HCT116 (cell line): ENCODE measurements around the gene CNTNAP2.

Source experiments
- CTCF ChIP-seq, 3 experiments: fragments of 200-600 bp in 1 of 3; sonication (generic) in 1 of 3; IDR thresholded peaks in 2 of 3; conservative IDR thresholded peaks in 1 of 3; 2 replicates each; pipeline ENCODE4 v1.5.1; 2012 to 2017; ENCODE audit warnings: low read depth in 2 of 3, low read length in 2 of 3, antibody characterized with exemption in 1 of 3, borderline replicate concordance in 1 of 3, control low read depth in 1 of 3, mild to moderate bottlenecking in 1 of 3, mixed read lengths in 1 of 3, mixed run types in 1 of 3, moderate library complexity in 1 of 3; ENCODE audit not compliant: insufficient read depth in 1 of 3
- EZH2 ChIP-seq: fragments of 200-600 bp; sonication (generic); IDR thresholded peaks from 2 replicates; pipeline ENCODE4 v1.6.1; 2017; ENCODE audit warnings: antibody characterized with exemption, mixed run types
- POLR2AphosphoS5 ChIP-seq: IDR thresholded peaks from 2 replicates; pipeline ENCODE4 v1.6.1; 2011; ENCODE audit warnings: mild to moderate bottlenecking, low read depth, low read length, moderate library complexity
- REST ChIP-seq: IDR thresholded peaks from 2 replicates; pipeline ENCODE4 v1.6.1; 2012; ENCODE audit warnings: low read depth
- SRF ChIP-seq: IDR thresholded peaks from 2 replicates; pipeline ENCODE4 v1.6.1; 2012; ENCODE audit warnings: low read depth
- TCF7L2 ChIP-seq: IDR thresholded peaks from 2 replicates; pipeline ENCODE4 v1.7.0; 2011; ENCODE audit warnings: borderline replicate concordance, inconsistent platforms; ENCODE audit not compliant: insufficient read depth, insufficient read length; ENCODE audit errors: extremely low read depth
- ZFX ChIP-seq: fragments of 450-650 bp; IDR thresholded peaks from 2 replicates; pipeline ENCODE4 v1.6.1; 2017
- ZNF274 ChIP-seq: fragments of 200-500 bp; sonication (Bioruptor generic); IDR thresholded peaks from 2 replicates; pipeline ENCODE4 v1.6.1; 2014; ENCODE audit warnings: mild to moderate bottlenecking, low read depth, low read length, inconsistent platforms

- TF ChIP-seq EZH2 (no peak), POLR2AphosphoS5 (no peak), TCF7L2 (no peak), REST (no peak), ZFX (no peak), ZNF274 (no peak), SRF (no peak), CTCF (IDR thresholded peaks at IDR 0.05 in 2 of 3, conservative IDR thresholded peaks at IDR 0.05 in 1 of 3; ENCODE audit: borderline replicate concordance in 1 of 3, insufficient read depth in 1 of 3, low read depth in 2 of 3, low read length in 2 of 3) (no peak)
These were observed 1762.5 kb downstream of the CNTNAP2 start for GRCh38 chr7:147878912-147879661.
